ENCODE data around the gene ZNF70.

The ZNF70 gene

DNA sequence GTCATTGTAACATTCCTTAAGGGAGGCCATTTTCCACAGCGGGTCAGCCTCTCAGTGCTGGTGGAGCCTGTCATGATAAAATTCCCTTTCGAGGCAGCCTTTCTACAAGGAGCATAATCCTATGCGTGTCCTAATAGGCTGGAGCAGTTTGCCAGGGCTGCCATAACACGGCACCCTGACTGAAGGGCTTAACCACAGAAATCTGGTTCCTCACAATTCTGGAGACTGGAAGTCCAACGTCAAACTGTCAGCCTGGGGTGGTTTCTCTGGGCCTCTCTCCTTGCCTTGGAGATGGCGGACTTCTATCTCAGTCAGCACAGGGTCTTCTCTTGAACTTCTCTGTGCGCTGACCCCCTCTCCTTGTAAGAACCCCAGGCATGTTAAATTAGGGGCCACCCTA, 61.5 kb downstream of the ZNF70 start:
- no peak for DNase-seq

All from NCI-H2029 (cell line).